Astrocyte (in vitro differentiated cells and primary cell): ENCODE data around the gene PANX2. TPM values are rescaled to one million over a fixed set of nuclear protein-coding genes. Genes with fewer than 3 reads are reported as not detected.

ENCODE experiments used
- DNase-seq: peaks from one replicate; pipeline ENCODE4 v3.0.0-alpha.2; 2010; ENCODE audit warnings: low read depth
- FAIRE-seq: peaks from 2 replicates; lab custom pipeline; 2011; peaks lifted over from hg19 to GRCh38; lab: Jason Lieb, UNC
- H2AFZ ChIP-seq: 2 replicates; pipeline ENCODE4 v1.6.0; 2012; ENCODE audit warnings: low read depth, low read length, inconsistent platforms
- H3K27ac ChIP-seq: 2 replicates; pipeline ENCODE4 v1.5.1; 2011; ENCODE audit warnings: low read depth, low read length, inconsistent platforms
- H3K27me3 ChIP-seq: 2 replicates; pipeline ENCODE4 v1.6.0; 2011; ENCODE audit warnings: low read length, inconsistent platforms; ENCODE audit not compliant: insufficient read depth
- H3K36me3 ChIP-seq: 2 replicates; pipeline ENCODE4 v1.5.1; 2011; ENCODE audit warnings: low read length, inconsistent platforms; ENCODE audit not compliant: insufficient read depth
- H3K4me1 ChIP-seq: 2 replicates; pipeline ENCODE4 v1.5.1; 2011; ENCODE audit warnings: low read length, inconsistent platforms; ENCODE audit not compliant: insufficient read depth
- H3K4me2 ChIP-seq: 2 replicates; pipeline ENCODE4 v1.6.0; 2012; ENCODE audit warnings: low read length, inconsistent platforms
- H3K4me3 ChIP-seq: 2 replicates; pipeline ENCODE4 v1.5.1; 2011; ENCODE audit warnings: low read depth, mild to moderate bottlenecking, low read length, inconsistent platforms; ENCODE audit not compliant: insufficient read depth
- H3K79me2 ChIP-seq: 2 replicates; pipeline ENCODE4 v1.6.0; 2012; ENCODE audit warnings: mild to moderate bottlenecking, low read length, inconsistent platforms; ENCODE audit not compliant: insufficient read depth
- H3K9ac ChIP-seq: 2 replicates; pipeline ENCODE4 v1.6.0; 2012; ENCODE audit warnings: mild to moderate bottlenecking, low read length, inconsistent platforms
- H3K9me3 ChIP-seq: 2 replicates; pipeline ENCODE4 v1.5.1; 2012; ENCODE audit warnings: low read depth, mild to moderate bottlenecking, low read length, inconsistent platforms; ENCODE audit not compliant: insufficient read depth
- H4K20me1 ChIP-seq: 2 replicates; pipeline ENCODE4 v1.6.0; 2012; ENCODE audit warnings: low read length, inconsistent platforms; ENCODE audit not compliant: insufficient read depth
- H3K27ac Mint-ChIP-seq: one replicate; pipeline ENCODE4 v1.8.0; 2021; ENCODE audit warnings: mild to moderate bottlenecking, mixed read lengths; ENCODE audit not compliant: unreplicated experiment
- H3K27me3 Mint-ChIP-seq: one replicate; pipeline ENCODE4 v1.8.0; 2021; ENCODE audit warnings: low read depth, mixed read lengths; ENCODE audit not compliant: unreplicated experiment
- H3K36me3 Mint-ChIP-seq: one replicate; pipeline ENCODE4 v1.8.0; 2021; ENCODE audit warnings: low read depth, mixed read lengths; ENCODE audit not compliant: unreplicated experiment
- H3K4me1 Mint-ChIP-seq: one replicate; pipeline ENCODE4 v1.8.0; 2021; ENCODE audit warnings: low read depth, mixed read lengths; ENCODE audit not compliant: unreplicated experiment
- H3K4me3 Mint-ChIP-seq: one replicate; pipeline ENCODE4 v1.8.0; 2021; ENCODE audit warnings: mild to moderate bottlenecking, moderate library complexity, mixed read lengths; ENCODE audit not compliant: unreplicated experiment
- H3K9me3 Mint-ChIP-seq: one replicate; pipeline ENCODE4 v1.8.0; 2021; ENCODE audit warnings: mild to moderate bottlenecking, mixed read lengths; ENCODE audit not compliant: unreplicated experiment
- CTCF ChIP-seq: IDR thresholded peaks from 2 replicates; pipeline ENCODE4 v1.5.1; 2011; ENCODE audit warnings: low read depth, mild to moderate bottlenecking, inconsistent platforms, low read length, moderate library complexity; ENCODE audit not compliant: insufficient read depth
- EZH2 ChIP-seq: IDR thresholded peaks from 2 replicates; pipeline ENCODE4 v1.6.1; 2012; ENCODE audit warnings: mild to moderate bottlenecking, low read length, inconsistent platforms; ENCODE audit not compliant: insufficient read depth
- total RNA-seq: library from RNA; stranded (reverse); gene quantifications from 2 replicates; pipeline ENCODE4 v1.2.1, GENCODE V29; 2021

PANX2 gene
- total RNA-seq, 1 donor from 2014 or later: 2.3 TPM

DNA sequence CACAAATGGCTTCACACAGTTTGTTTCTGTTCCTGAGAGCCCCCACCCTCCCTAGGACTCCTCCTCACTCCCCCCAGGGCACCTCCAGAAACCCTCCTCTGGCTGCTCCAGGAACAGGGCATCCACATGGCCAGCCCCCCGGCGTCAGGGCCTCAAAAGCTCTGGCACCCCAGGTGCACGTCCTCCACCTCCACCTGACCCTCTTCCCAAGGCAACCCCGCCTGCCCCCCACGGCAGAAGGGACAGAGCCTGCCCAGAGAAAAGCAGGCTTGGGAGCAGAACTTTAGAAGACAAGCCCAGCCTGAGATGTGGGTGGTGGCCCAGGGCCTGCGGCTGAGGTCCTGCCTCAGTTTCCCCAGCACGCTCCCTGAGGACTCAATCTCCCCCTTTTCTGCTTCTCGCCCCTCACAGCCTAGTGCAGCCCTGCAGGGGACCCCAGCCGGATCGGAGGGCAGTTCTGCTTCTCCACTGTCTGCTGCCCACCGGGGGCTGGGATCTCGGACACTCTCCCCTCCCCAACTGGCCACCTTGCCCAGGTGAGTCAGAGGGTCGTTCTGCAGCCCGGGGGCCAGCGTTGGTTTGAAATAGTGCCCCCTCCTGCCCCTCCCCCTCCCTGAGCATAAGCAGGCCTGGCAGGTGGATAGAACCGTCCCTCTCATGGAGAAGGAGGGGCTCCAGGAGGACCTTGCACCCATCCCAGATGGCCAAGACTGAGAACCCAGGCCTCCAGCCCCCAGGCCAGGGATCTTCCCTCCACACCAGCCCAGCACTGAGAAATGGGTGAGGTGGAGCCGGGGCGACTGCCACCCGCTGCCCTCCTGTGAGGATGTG, 12.8 kb downstream of the PANX2 start:
- no peak overlapping the region for H3K27ac Mint-ChIP-seq
- Histone ChIP-seq H3K79me2 (peaks cover 16% of the 10 kb centered on the region), H3K9ac (no peak overlapping the region), H3K4me2 (no peak overlapping the region), H3K36me3 (no peaks in the 10 kb centered on the region), H4K20me1 (peaks cover 4% of the 10 kb centered on the region), H3K4me3 (no peak overlapping the region), H3K4me1 (peaks cover 14% of the 10 kb centered on the region), H3K27me3 (no peaks in the 10 kb centered on the region), H3K27ac (no peak overlapping the region), H3K9me3 (no peaks in the 10 kb centered on the region), H2AFZ (no peak overlapping the region)
- no peak overlapping the region for H3K4me3 Mint-ChIP-seq
- H3K27me3 Mint-ChIP-seq: no peaks in the 10 kb centered on the region
- DNase-seq (no peak), FAIRE-seq (no peak)
- TF ChIP-seq CTCF: no peak
- H3K9me3 Mint-ChIP-seq: no peaks in the 10 kb centered on the region
- no peaks in the 10 kb centered on the region for H3K36me3 Mint-ChIP-seq
- H3K4me1 Mint-ChIP-seq: no peaks in the 10 kb centered on the region

DNA sequence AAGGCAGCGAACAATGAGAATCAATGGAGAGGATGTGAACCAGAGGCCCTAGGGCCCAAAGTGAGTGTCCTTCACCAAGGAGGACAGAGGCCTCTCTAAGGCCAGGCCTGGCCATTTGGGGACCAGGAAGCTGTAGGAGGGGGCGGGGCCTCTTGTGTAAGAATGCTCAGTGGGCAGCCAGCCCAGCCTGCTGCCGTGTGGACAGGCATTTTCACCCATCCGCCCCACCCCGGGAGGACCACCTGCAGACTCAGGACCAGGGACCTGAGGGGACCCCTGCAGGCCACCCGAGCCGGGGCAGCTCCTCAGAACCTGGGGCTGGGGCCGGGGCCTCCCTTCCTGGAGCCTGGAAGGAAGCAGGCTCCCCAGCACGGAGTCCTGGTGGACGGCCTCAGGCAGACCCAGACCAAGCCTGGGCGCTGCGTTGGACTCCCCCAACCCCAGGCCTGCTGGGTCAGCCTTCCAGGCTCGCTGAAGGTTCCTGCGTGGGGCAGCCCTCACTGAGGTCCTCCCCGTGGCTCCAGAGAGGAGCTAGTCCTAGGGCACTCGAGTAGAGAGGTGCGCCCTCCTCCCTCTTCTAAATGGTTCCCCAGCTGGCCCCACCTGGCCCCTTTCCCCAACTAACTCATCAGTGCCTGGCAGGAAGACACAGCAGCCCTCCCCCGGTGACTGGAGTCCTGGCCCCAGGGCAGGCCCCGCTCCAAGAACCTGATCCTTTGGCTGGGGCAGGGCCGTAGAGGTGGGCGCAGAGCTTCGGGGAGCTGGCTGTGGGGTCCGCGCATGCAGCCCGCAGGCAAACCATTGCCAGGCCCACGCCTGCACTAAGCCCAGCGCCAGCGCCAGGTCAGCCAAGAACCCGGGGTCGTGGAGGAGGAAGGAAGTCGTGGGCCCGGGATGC, 13.7 kb downstream of the PANX2 start:
- Mint-ChIP-seq H3K36me3 (no peaks in the 10 kb centered on the region), H3K4me3 (no peak overlapping the region), H3K4me1 (no peaks in the 10 kb centered on the region), H3K9me3 (no peaks in the 10 kb centered on the region), H3K27ac (no peak overlapping the region), H3K27me3 (no peaks in the 10 kb centered on the region)
- no peak for TF ChIP-seq CTCF
- no peak for TF ChIP-seq EZH2
- H3K9ac ChIP-seq: no peak overlapping the region
- H4K20me1 ChIP-seq: peaks cover 13% of the 10 kb centered on the region
- no peak overlapping the region for H3K4me2 ChIP-seq
- H3K36me3 ChIP-seq: no peaks in the 10 kb centered on the region
- H3K9me3 ChIP-seq: no peaks in the 10 kb centered on the region
- H2AFZ ChIP-seq: peak overlapping the region; percentile 97
- peaks cover 14% of the 10 kb centered on the region for H3K4me1 ChIP-seq
- FAIRE-seq: no peak
- no peak overlapping the region for H3K27ac ChIP-seq
- DNase-seq: peak; percentile 32
- H3K27me3 ChIP-seq: no peaks in the 10 kb centered on the region
- H3K4me3 ChIP-seq: no peak overlapping the region
- peaks cover 25% of the 10 kb centered on the region for H3K79me2 ChIP-seq
